Adrenal gland (tissue), 5 donors: ENCODE measurements around the gene KBTBD6.

Experiments
- POLR2A ChIP-seq, 2 donors: fragments of 450-650 bp; IDR thresholded peaks; one replicate each; pipeline ENCODE4 v1.6.1; 2017; ENCODE audit warnings: antibody characterized with exemption in 2 of 2, mild to moderate bottlenecking in 2 of 2, moderate library complexity in 1 of 2
- TF ChIP-seq, protein P1 (sequence below), 6 experiments: fragments of 450-650 bp in 4 of 6; fragments of 200-600 bp in 2 of 6; sonication (generic) in 1 of 6; IDR thresholded peaks; 1 replicate in 5 of 6; 2 replicates in 1 of 6; pipeline versions ENCODE4 v1.5.1 to v1.8.0; 2016 to 2021; ENCODE audit warnings: antibody characterized with exemption in 6 of 6, mild to moderate bottlenecking in 2 of 6, moderate library complexity in 1 of 6
- donor health status: DM: no; HTN: no; CAD: no.

DNA sequence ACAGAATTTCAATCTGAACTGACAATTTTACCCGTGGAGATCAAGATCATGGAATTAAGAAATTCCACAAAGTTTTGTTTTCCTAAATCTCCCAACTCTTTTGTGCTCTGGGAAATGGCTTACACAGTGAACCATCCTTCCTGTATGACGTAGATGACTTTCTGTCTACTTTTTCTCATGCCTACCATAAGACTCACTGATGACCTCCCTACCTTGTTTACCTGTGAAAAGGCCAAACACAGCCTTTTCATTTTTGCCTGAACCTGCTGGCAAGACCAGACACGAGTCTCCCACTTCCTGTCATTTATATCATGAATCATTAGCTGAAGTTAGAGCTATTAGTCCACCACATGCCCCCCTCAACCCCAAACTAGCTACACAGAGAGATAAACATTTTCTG, 4.6 kb upstream of the KBTBD6 start:
- TF ChIP-seq POLR2A (IDR thresholded peaks at IDR 0.05): no peak
- TF ChIP-seq, protein P1, sequence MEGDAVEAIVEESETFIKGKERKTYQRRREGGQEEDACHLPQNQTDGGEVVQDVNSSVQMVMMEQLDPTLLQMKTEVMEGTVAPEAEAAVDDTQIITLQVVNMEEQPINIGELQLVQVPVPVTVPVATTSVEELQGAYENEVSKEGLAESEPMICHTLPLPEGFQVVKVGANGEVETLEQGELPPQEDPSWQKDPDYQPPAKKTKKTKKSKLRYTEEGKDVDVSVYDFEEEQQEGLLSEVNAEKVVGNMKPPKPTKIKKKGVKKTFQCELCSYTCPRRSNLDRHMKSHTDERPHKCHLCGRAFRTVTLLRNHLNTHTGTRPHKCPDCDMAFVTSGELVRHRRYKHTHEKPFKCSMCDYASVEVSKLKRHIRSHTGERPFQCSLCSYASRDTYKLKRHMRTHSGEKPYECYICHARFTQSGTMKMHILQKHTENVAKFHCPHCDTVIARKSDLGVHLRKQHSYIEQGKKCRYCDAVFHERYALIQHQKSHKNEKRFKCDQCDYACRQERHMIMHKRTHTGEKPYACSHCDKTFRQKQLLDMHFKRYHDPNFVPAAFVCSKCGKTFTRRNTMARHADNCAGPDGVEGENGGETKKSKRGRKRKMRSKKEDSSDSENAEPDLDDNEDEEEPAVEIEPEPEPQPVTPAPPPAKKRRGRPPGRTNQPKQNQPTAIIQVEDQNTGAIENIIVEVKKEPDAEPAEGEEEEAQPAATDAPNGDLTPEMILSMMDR (IDR thresholded peaks at IDR 0.05): no peak
